Caco-2 (cell line): ENCODE results near the gene GTF3C4. TPM values are rescaled to one million over a fixed set of nuclear protein-coding genes. Genes with fewer than 3 reads are reported as not detected.

ENCODE experiments used
- BruUV-seq: library from RNA; stranded (reverse); fragments of 400-500 nt; replicated peaks from 2 replicates; lab custom pipeline; 2021; lab: Mats Ljungman, UMichigan
- CTCF ChIA-PET: fragments of 300-600 bp; sonication (Branson Sonifier 250); formaldehyde crosslinking; loops from one replicate; lab custom pipeline; 2022; ENCODE audit warnings: antibody characterized with exemption; lab: Charles Lee
- POLR2A ChIA-PET: fragments of 300-600 bp; sonication (Branson Sonifier 250); formaldehyde crosslinking; loops from one replicate; lab custom pipeline; 2022; ENCODE audit warnings: antibody characterized with exemption; lab: Charles Lee
- DNase-seq, 2 experiments: peaks; one replicate each; pipeline versions ENCODE4 v3.0.0 to v3.0.0-alpha.2; 2020 to 2022
- H3K27me3 ChIP-seq: replicated peaks from 2 replicates; pipeline ENCODE4 v1.6.0; 2011; ENCODE audit warnings: low read length; ENCODE audit not compliant: control insufficient read depth, insufficient read depth
- H3K36me3 ChIP-seq: 2 replicates; pipeline ENCODE4 v1.5.1; 2011; ENCODE audit warnings: low read length; ENCODE audit not compliant: control insufficient read depth, insufficient read depth
- H3K4me1 ChIP-seq: fragments of 250-450 bp; sonication (Bioruptor Pico); 2 replicates; pipeline ENCODE4 v1.5.1; 2020; ENCODE audit warnings: mild to moderate bottlenecking
- H3K4me3 ChIP-seq: 2 replicates; pipeline ENCODE4 v1.5.1; 2011; ENCODE audit warnings: low read depth, mild to moderate bottlenecking, control low read depth, low read length
- H3K9me3 ChIP-seq: fragments of 250-450 bp; sonication (Bioruptor Pico); 2 replicates; pipeline ENCODE4 v1.5.1; 2020; ENCODE audit warnings: mild to moderate bottlenecking, moderate library complexity
- H3K27ac Mint-ChIP-seq: one replicate; pipeline ENCODE4 v1.8.0; 2022; ENCODE audit warnings: mixed read lengths; ENCODE audit not compliant: unreplicated experiment
- H3K27me3 Mint-ChIP-seq: one replicate; pipeline ENCODE4 v1.8.0; 2022; ENCODE audit warnings: mixed read lengths; ENCODE audit not compliant: insufficient read depth, unreplicated experiment
- H3K36me3 Mint-ChIP-seq: one replicate; pipeline ENCODE4 v1.8.0; 2022; ENCODE audit warnings: mild to moderate bottlenecking, mixed read lengths; ENCODE audit not compliant: insufficient read depth, unreplicated experiment
- H3K4me1 Mint-ChIP-seq: one replicate; pipeline ENCODE4 v1.8.0; 2022; ENCODE audit warnings: low read depth, mixed read lengths; ENCODE audit not compliant: unreplicated experiment
- H3K4me3 Mint-ChIP-seq: one replicate; pipeline ENCODE4 v1.8.0; 2022; ENCODE audit warnings: mild to moderate bottlenecking, moderate library complexity, mixed read lengths; ENCODE audit not compliant: unreplicated experiment
- H3K9me3 Mint-ChIP-seq: one replicate; pipeline ENCODE4 v1.8.0; 2022; ENCODE audit warnings: mixed read lengths; ENCODE audit not compliant: unreplicated experiment
- intact Hi-C: fragments of 100-400 bp; cut with micrococcal nuclease; formaldehyde crosslinking; loops from one replicate; pipeline ENCODE4 v1.10.0; 2022; ENCODE audit not compliant: unreplicated experiment
- total RNA-seq: library from RNA; stranded (reverse); gene quantifications from 2 replicates; pipeline ENCODE4 v1.2.3, GENCODE V29; 2022
- TF ChIP-seq, protein P1 (sequence below), 2 experiments: fragments of 200-600 bp in 1 of 2; IDR thresholded peaks; 1 replicate in 1 of 2; 2 replicates in 1 of 2; pipeline versions ENCODE4 v1.5.1 to v1.8.0; 2011 to 2022; ENCODE audit warnings: antibody characterized with exemption in 1 of 2, control low read depth in 1 of 2, inconsistent platforms in 1 of 2, low read depth in 1 of 2, low read length in 1 of 2, mild to moderate bottlenecking in 1 of 2, moderate library complexity in 1 of 2; ENCODE audit not compliant: insufficient read depth in 1 of 2, severe bottlenecking in 1 of 2, unreplicated experiment in 1 of 2

GTF3C4 gene
- total RNA-seq, 1 experiment from 2014 or later: 23.6 TPM

DNA sequence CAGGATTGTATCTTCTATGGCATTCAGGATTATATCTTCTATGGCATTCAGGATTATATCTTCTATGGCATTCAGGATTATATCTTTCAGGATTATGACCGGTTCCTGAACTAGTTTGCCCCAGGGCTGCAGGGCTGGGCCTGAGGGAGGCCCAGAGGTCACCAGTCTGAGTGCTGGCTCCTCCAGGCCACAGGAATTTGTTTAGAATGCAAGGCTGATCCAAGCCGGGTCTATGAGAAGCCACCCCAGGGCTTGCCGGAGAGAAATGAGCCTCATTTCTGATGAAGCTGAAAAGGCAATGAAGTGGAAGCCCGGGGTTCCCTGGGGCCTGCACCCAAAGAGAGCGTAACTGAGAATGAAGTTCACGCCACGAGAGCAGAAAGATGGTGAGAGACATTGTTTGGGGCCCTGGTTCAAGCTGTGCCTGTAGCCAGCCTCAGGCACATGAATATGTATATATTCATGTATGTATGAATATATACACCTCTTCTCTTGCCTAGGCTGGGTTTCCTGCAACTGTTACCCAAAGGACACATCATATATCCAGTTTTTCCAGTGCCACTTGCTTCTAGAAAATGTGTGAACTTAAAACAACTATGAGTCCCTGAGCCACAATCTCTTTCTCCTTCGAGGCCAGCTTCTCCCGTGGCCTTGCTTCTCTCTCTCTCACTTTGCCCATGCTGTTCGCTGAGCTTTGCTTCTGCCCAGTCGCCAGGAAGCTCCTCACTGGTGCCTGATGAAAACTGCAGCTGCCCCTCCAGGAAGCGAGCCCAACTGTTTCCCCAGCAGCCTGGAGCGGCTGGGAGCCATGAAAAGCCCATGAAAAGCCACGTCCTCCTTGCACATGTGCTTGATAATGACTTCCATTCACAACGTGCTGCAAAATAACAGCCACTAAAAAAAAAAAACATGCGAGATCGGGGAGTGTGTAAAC lies 62.3 kb downstream of the GTF3C4 start:
- Histone ChIP-seq H3K4me3 (no peak overlapping the region), H3K4me1 (no peaks in the 10 kb centered on the region), H3K9me3 (no peaks in the 10 kb centered on the region), H3K27me3 (no peaks in the 10 kb centered on the region), H3K36me3 (no peaks in the 10 kb centered on the region)
- no TSS peak for BruUV-seq
- no peak for DNase-seq
- Mint-ChIP-seq H3K9me3 (no peaks in the 10 kb centered on the region), H3K4me1 (peaks cover 8% of the 10 kb centered on the region), H3K27ac (no peak overlapping the region), H3K36me3 (no peaks in the 10 kb centered on the region), H3K4me3 (no peak overlapping the region), H3K27me3 (no peaks in the 10 kb centered on the region)
- TF ChIP-seq, protein P1, sequence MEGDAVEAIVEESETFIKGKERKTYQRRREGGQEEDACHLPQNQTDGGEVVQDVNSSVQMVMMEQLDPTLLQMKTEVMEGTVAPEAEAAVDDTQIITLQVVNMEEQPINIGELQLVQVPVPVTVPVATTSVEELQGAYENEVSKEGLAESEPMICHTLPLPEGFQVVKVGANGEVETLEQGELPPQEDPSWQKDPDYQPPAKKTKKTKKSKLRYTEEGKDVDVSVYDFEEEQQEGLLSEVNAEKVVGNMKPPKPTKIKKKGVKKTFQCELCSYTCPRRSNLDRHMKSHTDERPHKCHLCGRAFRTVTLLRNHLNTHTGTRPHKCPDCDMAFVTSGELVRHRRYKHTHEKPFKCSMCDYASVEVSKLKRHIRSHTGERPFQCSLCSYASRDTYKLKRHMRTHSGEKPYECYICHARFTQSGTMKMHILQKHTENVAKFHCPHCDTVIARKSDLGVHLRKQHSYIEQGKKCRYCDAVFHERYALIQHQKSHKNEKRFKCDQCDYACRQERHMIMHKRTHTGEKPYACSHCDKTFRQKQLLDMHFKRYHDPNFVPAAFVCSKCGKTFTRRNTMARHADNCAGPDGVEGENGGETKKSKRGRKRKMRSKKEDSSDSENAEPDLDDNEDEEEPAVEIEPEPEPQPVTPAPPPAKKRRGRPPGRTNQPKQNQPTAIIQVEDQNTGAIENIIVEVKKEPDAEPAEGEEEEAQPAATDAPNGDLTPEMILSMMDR (IDR thresholded peaks at IDR 0.05; ENCODE audit: insufficient read depth in 1 of 2, low read depth in 1 of 2, low read length in 1 of 2, severe bottlenecking in 1 of 2, unreplicated experiment in 1 of 2): no peak
- intact Hi-C loops: no loop called here
- POLR2A ChIA-PET: no interaction called here
- CTCF ChIA-PET: no interaction called here

DNA sequence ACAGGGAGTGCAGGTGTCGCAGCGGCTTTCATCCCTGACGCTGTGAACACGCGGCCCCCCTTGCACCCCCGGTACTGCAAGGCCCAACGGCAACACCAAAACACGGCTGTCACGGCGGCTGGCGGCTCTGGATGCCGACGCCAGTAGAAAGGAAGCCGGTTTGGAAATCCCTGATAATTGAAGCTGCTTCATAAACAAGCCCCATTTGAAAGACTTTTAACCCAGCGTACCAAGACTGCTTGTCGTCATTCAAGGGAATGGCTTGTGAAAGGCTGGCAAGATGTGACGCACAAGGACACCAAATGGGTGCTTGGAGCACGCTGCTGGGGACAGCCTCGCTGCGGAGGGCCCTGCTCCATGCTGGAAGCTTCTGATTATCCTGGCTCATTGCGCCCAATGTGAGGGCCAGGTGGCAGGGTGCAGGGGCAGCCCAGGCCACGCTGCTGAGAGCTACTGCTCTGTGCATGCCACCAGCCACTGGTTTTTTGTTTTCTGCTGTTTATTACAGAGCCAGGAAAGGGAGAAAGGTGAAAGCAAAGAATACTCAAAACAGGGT lies 63.1 kb downstream of the GTF3C4 start:
- Mint-ChIP-seq H3K27me3 (no peaks in the 10 kb centered on the region), H3K9me3 (no peaks in the 10 kb centered on the region), H3K27ac (no peak overlapping the region), H3K4me1 (peaks cover 8% of the 10 kb centered on the region), H3K4me3 (no peak overlapping the region), H3K36me3 (no peaks in the 10 kb centered on the region)
- DNase-seq: no peak
- Histone ChIP-seq H3K4me1 (no peaks in the 10 kb centered on the region), H3K4me3 (no peak overlapping the region), H3K36me3 (no peaks in the 10 kb centered on the region), H3K9me3 (no peaks in the 10 kb centered on the region), H3K27me3 (no peaks in the 10 kb centered on the region)
- TF ChIP-seq, protein P1 (IDR thresholded peaks at IDR 0.05; ENCODE audit: insufficient read depth in 1 of 2, low read depth in 1 of 2, low read length in 1 of 2, severe bottlenecking in 1 of 2, unreplicated experiment in 1 of 2): no peak
- intact Hi-C loops: no loop called here
- no TSS peak for BruUV-seq
- ChIA-PET CTCF (no interaction called here), POLR2A (no interaction called here)

DNA sequence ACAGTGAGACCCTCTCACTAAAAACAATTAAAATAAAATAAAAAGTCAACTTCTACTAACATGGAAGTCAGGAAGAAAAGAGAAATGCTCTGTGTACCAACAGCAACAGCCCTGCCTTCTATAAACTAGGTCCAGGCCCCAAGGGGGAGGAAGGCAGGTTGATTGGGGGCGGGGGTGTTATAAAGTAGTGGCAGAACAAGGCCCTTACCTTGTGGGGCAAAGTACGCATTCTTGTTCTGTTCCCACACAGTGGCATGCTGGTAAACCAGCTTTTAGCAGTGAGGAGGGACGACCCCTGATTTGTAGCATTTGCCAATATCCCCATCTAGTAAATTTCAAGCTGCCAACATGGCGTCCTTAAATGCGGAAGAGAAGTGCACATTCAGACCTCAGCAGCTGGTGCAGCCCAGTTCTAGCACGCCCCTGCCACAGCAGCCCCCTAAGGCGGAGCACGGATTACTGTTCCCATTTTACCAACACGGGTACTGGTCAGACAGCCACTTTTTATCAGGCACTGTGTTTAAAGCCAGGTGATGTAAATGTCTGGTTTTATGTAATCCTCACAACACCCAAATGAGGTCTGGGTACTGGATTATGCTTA lies 69.5 kb downstream of the GTF3C4 start:
- Histone ChIP-seq H3K36me3 (no peaks in the 10 kb centered on the region), H3K4me3 (no peak overlapping the region), H3K9me3 (no peaks in the 10 kb centered on the region), H3K4me1 (peaks cover 10% of the 10 kb centered on the region), H3K27me3 (no peaks in the 10 kb centered on the region)
- no TSS peak for BruUV-seq
- TF ChIP-seq, protein P1 (IDR thresholded peaks at IDR 0.05; ENCODE audit: insufficient read depth in 1 of 2, low read depth in 1 of 2, low read length in 1 of 2, severe bottlenecking in 1 of 2, unreplicated experiment in 1 of 2): no peak
- Mint-ChIP-seq H3K27me3 (no peaks in the 10 kb centered on the region), H3K9me3 (no peaks in the 10 kb centered on the region), H3K27ac (no peak overlapping the region), H3K4me3 (no peak overlapping the region), H3K4me1 (no peaks in the 10 kb centered on the region), H3K36me3 (no peaks in the 10 kb centered on the region)
- ChIA-PET CTCF (no interaction called here), POLR2A (no interaction called here)
- intact Hi-C loops: no loop called here
- DNase-seq: peak; percentile 73 to 88
